HCEC 1CT (cell line): Measurements from ENCODE around the gene MED25.

Experiments used
- DNase-seq: peaks from one replicate; pipeline ENCODE4 v3.0.0-alpha.2; 2017

MED25 gene

GRCh38 chr19:49875177-49875576, 57.1 kb downstream of the MED25 start:
- no peak for DNase-seq

DNA sequence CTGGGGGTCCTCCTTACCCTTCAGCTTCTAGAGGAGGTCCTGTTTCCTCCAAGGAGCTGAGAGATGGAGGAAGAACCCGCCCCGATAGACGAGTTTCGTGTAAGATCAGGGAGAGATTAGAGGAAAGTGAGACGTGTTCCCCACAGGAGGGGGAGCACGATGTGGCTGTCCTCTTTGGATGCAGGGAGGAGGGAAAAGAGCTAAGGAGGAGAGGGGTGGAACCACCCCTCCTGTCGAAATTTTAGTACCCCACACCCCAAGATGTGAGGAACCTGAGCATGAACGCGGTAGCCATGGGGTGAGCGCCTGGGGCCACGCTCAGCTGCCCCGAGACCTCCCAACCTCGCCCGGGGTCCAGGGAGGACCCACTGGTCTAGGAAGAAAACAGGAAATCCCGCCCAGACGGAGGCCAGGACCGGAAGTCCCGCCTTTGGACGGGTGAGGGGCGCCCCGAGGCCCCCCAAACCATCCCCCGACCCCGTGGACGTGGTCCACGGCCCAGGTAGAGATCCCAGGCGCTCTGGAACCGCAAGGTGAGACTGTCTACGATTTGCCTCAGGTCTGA, 57.9 kb downstream of the MED25 start:
- no peak for DNase-seq

GRCh38 chr19:49876422-49877019, 58.4 kb downstream of the MED25 start:
- peak; percentile 99 for DNase-seq

GRCh38 chr19:49877020-49877878, 59.2 kb downstream of the MED25 start, which contains the start of the genes AKT1S1 and TBC1D17:
Gene AKT1S1 (minus strand): TSS chr19:49877355. CDS start chr19:49873295, 4,060 bp downstream.
Gene TBC1D17 (plus strand): TSS chr19:49877702. CDS start chr19:49877724, 22 bp downstream.
- peak; percentile 100 for DNase-seq

- peak; percentile 97 for DNase-seq
Measured at GRCh38 chr19:49877879-49878743, 60.0 kb downstream of the MED25 start.

GRCh38 chr19:49878744-49879070, 60.6 kb downstream of the MED25 start:
- DNase-seq = no peak

GRCh38 chr19:49879243-49879963, 61.3 kb downstream of the MED25 start:
- no peak for DNase-seq

GRCh38 chr19:49880162-49880869, 62.2 kb downstream of the MED25 start:
- no peak for DNase-seq

- DNase-seq = no peak
Measured at GRCh38 chr19:49881186-49881585, 63.1 kb downstream of the MED25 start.

- no peak for DNase-seq
Measured at GRCh38 chr19:49881672-49882394, 63.7 kb downstream of the MED25 start.

- DNase-seq = no peak
Measured at GRCh38 chr19:49882643-49883042, 64.6 kb downstream of the MED25 start.

GRCh38 chr19:49883094-49883493, 65.0 kb downstream of the MED25 start:
- DNase-seq = no peak

DNA sequence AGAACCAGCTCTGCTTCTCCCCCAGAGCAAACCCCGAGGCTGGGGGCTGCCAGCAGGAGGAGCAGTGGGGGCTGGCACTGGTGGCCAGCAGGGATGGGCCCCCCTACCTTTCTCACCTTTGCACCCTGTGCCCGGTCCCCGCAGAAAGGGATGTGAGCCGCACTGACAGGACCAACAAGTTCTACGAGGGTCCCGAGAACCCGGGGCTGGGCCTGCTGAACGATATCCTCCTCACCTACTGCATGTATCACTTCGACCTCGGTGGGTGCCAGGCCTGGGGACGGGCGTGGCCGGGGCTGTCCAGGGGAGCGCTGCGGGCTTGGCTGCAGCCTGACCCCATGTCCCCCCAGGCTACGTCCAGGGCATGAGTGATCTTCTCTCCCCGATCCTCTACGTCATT, 66.0 kb downstream of the MED25 start:
- DNase-seq = no peak

DNA sequence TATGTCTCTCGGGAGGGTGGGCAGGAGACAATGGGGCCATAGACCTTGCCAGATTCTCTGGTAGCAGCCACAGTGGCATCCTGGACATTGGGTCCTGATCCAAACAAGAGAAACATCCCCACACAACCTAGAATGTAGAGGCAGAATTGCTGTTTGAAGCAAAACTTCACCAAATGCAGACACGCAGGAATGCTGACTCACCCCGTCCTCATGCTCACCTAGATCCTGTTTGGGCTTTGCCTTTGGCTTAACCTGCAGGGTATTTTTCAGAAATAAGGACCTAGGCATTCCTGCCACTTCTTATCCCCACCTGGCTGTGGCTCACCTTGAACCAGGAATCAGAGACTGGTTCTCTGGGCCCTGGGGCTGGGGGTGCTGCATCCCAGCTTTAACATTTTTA, 66.7 kb downstream of the MED25 start:
- DNase-seq = no peak
